CD4-positive, CD25-positive, alpha-beta regulatory T cell (primary cell): ENCODE results near the gene CASKIN2. TPM values are rescaled to one million over a fixed set of nuclear protein-coding genes. Genes with fewer than 3 reads are reported as not detected.

Experiments used
- ATAC-seq, 2 donors: fragments of 150-1000 bp; cut with Tn5 transposase; one replicate each; pipeline ENCODE4 v1.10.0; 2021; ENCODE audit warnings: low read depth in 2 of 2, moderate number of reproducible peaks in 2 of 2, moderate library complexity in 1 of 2
- DNase-seq, 3 donors: peaks; one replicate each; pipeline versions ENCODE4 v3.0.0 to v3.0.0-alpha.2; 2012 to 2022; ENCODE audit warnings: mixed read lengths in 1 of 3
- H3K27ac ChIP-seq: one replicate; pipeline ENCODE4 v1.7.0; 2013; ENCODE audit warnings: mild to moderate bottlenecking, low read length; ENCODE audit not compliant: insufficient read depth, poor library complexity, severe bottlenecking
- H3K27me3 ChIP-seq: one replicate; pipeline ENCODE4 v1.7.0; 2013; ENCODE audit warnings: low read length; ENCODE audit not compliant: control insufficient read depth, insufficient read depth
- H3K36me3 ChIP-seq: one replicate; pipeline ENCODE4 v1.7.0; 2013; ENCODE audit warnings: mild to moderate bottlenecking, low read length, moderate library complexity; ENCODE audit not compliant: control insufficient read depth, insufficient read depth
- H3K4me1 ChIP-seq: 2 replicates; pipeline ENCODE4 v1.7.0; 2013; ENCODE audit warnings: mild to moderate bottlenecking, low read length; ENCODE audit not compliant: insufficient read depth, control insufficient read depth, poor library complexity, severe bottlenecking
- H3K4me3 ChIP-seq: one replicate; pipeline ENCODE4 v1.7.0; 2013; ENCODE audit warnings: low read depth, mild to moderate bottlenecking, low read length, moderate library complexity
- H3K9me3 ChIP-seq, 2 experiments: 1 replicate in 1 of 2; 2 replicates in 1 of 2; pipeline ENCODE4 v1.7.0; 2013; ENCODE audit warnings: low read length in 2 of 2, mild to moderate bottlenecking in 1 of 2, moderate library complexity in 1 of 2; ENCODE audit not compliant: control insufficient read depth in 2 of 2
- H3K27ac Mint-ChIP-seq, 3 donors: one replicate each; pipeline ENCODE4 v1.8.0; 2020 to 2022; ENCODE audit warnings: mild to moderate bottlenecking in 3 of 3, mixed read lengths in 3 of 3, moderate library complexity in 2 of 3
- H3K27me3 Mint-ChIP-seq: one replicate; pipeline ENCODE4 v1.8.0; 2022; ENCODE audit warnings: mild to moderate bottlenecking, mixed read lengths
- H3K36me3 Mint-ChIP-seq: one replicate; pipeline ENCODE4 v1.8.0; 2020; ENCODE audit warnings: mixed read lengths
- H3K4me1 Mint-ChIP-seq, 4 donors: one replicate each; pipeline ENCODE4 v1.8.0; 2020 to 2022; ENCODE audit warnings: mixed read lengths in 4 of 4, mild to moderate bottlenecking in 1 of 4
- H3K4me3 Mint-ChIP-seq, 4 donors: one replicate each; pipeline ENCODE4 v1.8.0; 2020 to 2022; ENCODE audit warnings: mild to moderate bottlenecking in 4 of 4, mixed read lengths in 4 of 4, moderate library complexity in 3 of 4
- H3K9me3 Mint-ChIP-seq, 7 donors: one replicate each; pipeline ENCODE4 v1.8.0; 2020 to 2022; ENCODE audit warnings: mixed read lengths in 7 of 7, mild to moderate bottlenecking in 3 of 7, moderate library complexity in 2 of 7
- polyA plus RNA-seq, 4 donors: library from polyadenylated mRNA; unstranded; fragments of 300-500 nt; fragmentation: Illumina TruSeq; gene quantifications; one replicate each; pipeline ENCODE4 v1.2.3, GENCODE V29; 2021
- total RNA-seq: library from RNA; stranded (reverse); gene quantifications from one replicate; pipeline ENCODE4 v1.2.3, GENCODE V29; 2022

Gene CASKIN2
- total and polyA plus RNA-seq, 5 donors from 2014 or later, result 0.24 to 0.44 TPM; not detected in 3

GRCh38 chr17:75472119-75472518 is 43.2 kb downstream of the CASKIN2 start:
- no peak for DNase-seq
- ATAC-seq, result no peak
- H3K27ac ChIP-seq, result no peak overlapping the region
- peak overlapping the region in 1 of 3 donors; percentile 11 for H3K27ac Mint-ChIP-seq
- no peaks in the 10 kb centered on the region for H3K27me3 ChIP-seq
- H3K9me3 ChIP-seq, result no peaks in the 10 kb centered on the region
- H3K9me3 Mint-ChIP-seq, result peaks cover 0 to 1% (median 0%) of the 10 kb centered on the region in 7 donors
- H3K4me1 ChIP-seq, result no peaks in the 10 kb centered on the region
- peaks cover 34% of the 10 kb centered on the region for H3K36me3 ChIP-seq
- no peak overlapping the region for H3K4me3 Mint-ChIP-seq
- peaks cover 25% of the 10 kb centered on the region for H3K36me3 Mint-ChIP-seq
- peaks cover 4 to 10% (median 6%) of the 10 kb centered on the region in 4 donors for H3K4me1 Mint-ChIP-seq
- no peaks in the 10 kb centered on the region for H3K27me3 Mint-ChIP-seq
- H3K4me3 ChIP-seq, result no peak overlapping the region

- H3K4me3 Mint-ChIP-seq, result no peak overlapping the region
- H3K27me3 Mint-ChIP-seq, result no peaks in the 10 kb centered on the region
- Histone ChIP-seq H3K27ac (no peak overlapping the region), H3K27me3 (no peaks in the 10 kb centered on the region), H3K4me1 (no peaks in the 10 kb centered on the region), H3K4me3 (no peak overlapping the region), H3K9me3 (no peaks in the 10 kb centered on the region), H3K36me3 (peaks cover 28% of the 10 kb centered on the region)
- no peak for ATAC-seq
- peaks cover 0 to 1% (median 0%) of the 10 kb centered on the region in 7 donors for H3K9me3 Mint-ChIP-seq
- DNase-seq, result no peak
- H3K36me3 Mint-ChIP-seq, result peaks cover 18% of the 10 kb centered on the region
- H3K4me1 Mint-ChIP-seq, result peaks cover 3 to 10% (median 5%) of the 10 kb centered on the region in 4 donors
- no peak overlapping the region for H3K27ac Mint-ChIP-seq
These were observed 44.1 kb downstream of the CASKIN2 start for GRCh38 chr17:75471207-75471606.

- H3K9me3 Mint-ChIP-seq, result peaks cover 0 to 1% (median 0%) of the 10 kb centered on the region in 7 donors
These were observed 46.5 kb downstream of the CASKIN2 start for GRCh38 chr17:75468779-75469373.

GRCh38 chr17:75468291-75468754 is 47.0 kb downstream of the CASKIN2 start:
- H3K4me3 ChIP-seq, result no peak overlapping the region
- no peaks in the 10 kb centered on the region for H3K27me3 Mint-ChIP-seq
- peaks cover 8 to 20% (median 14%) of the 10 kb centered on the region in 4 donors for H3K4me1 Mint-ChIP-seq
- H3K27me3 ChIP-seq, result no peaks in the 10 kb centered on the region
- no peaks in the 10 kb centered on the region for H3K4me1 ChIP-seq
- peaks cover 0 to 1% (median 0%) of the 10 kb centered on the region in 7 donors for H3K9me3 Mint-ChIP-seq
- H3K27ac ChIP-seq, result no peak overlapping the region
- no peak overlapping the region for H3K4me3 Mint-ChIP-seq
- no peak for DNase-seq
- no peak overlapping the region for H3K27ac Mint-ChIP-seq
- no peaks in the 10 kb centered on the region for H3K9me3 ChIP-seq
- no peak for ATAC-seq
- peaks cover 25% of the 10 kb centered on the region for H3K36me3 Mint-ChIP-seq
- peaks cover 17% of the 10 kb centered on the region for H3K36me3 ChIP-seq

More at GRCh38 chr17:75468779-75469373, 46.5 kb downstream of the CASKIN2 start:
- no peak overlapping the region for H3K4me3 Mint-ChIP-seq
- Histone ChIP-seq H3K4me1 (no peaks in the 10 kb centered on the region), H3K27me3 (no peaks in the 10 kb centered on the region), H3K27ac (no peak overlapping the region), H3K4me3 (no peak overlapping the region), H3K9me3 (no peaks in the 10 kb centered on the region), H3K36me3 (peaks cover 20% of the 10 kb centered on the region)
- DNase-seq, result no peak
- ATAC-seq, result no peak
- H3K27me3 Mint-ChIP-seq, result no peaks in the 10 kb centered on the region
- no peak overlapping the region for H3K27ac Mint-ChIP-seq
- peaks cover 21% of the 10 kb centered on the region for H3K36me3 Mint-ChIP-seq
- H3K4me1 Mint-ChIP-seq, result peaks cover 6 to 15% (median 10%) of the 10 kb centered on the region in 4 donors

GRCh38 chr17:75465039-75465438 is 50.3 kb downstream of the CASKIN2 start:
- H3K36me3 Mint-ChIP-seq, result peaks cover 10% of the 10 kb centered on the region
- H3K4me1 Mint-ChIP-seq, result peaks cover 12 to 29% (median 17%) of the 10 kb centered on the region in 4 donors
- Histone ChIP-seq H3K9me3 (no peaks in the 10 kb centered on the region), H3K36me3 (no peaks in the 10 kb centered on the region), H3K27ac (no peak overlapping the region), H3K27me3 (no peaks in the 10 kb centered on the region), H3K4me3 (no peak overlapping the region), H3K4me1 (no peaks in the 10 kb centered on the region)
- H3K27me3 Mint-ChIP-seq, result no peaks in the 10 kb centered on the region
- H3K9me3 Mint-ChIP-seq, result peaks cover 0 to 1% (median 0%) of the 10 kb centered on the region in 7 donors
- no peak for ATAC-seq
- H3K4me3 Mint-ChIP-seq, result peak overlapping the region in 1 of 4 donors; percentile 19
- DNase-seq, result no peak
- H3K27ac Mint-ChIP-seq, result no peak overlapping the region

- Mint-ChIP-seq H3K27me3 (no peaks in the 10 kb centered on the region), H3K9me3 (peaks cover 0 to 1% (median 0%) of the 10 kb centered on the region in 7 donors), H3K27ac (peak overlapping the region in 2 of 3 donors; percentile 32 to 66), H3K4me3 (peak overlapping the region in 1 of 4 donors; percentile 84), H3K36me3 (peaks cover 10% of the 10 kb centered on the region), H3K4me1 (peaks cover 16 to 42% (median 24%) of the 10 kb centered on the region in 4 donors)
- Histone ChIP-seq H3K4me1 (no peaks in the 10 kb centered on the region), H3K27me3 (no peaks in the 10 kb centered on the region), H3K4me3 (no peak overlapping the region), H3K27ac (no peak overlapping the region), H3K9me3 (no peaks in the 10 kb centered on the region), H3K36me3 (no peaks in the 10 kb centered on the region)
- ATAC-seq (no peak), DNase-seq (no peak)
These were observed 51.7 kb downstream of the CASKIN2 start for GRCh38 chr17:75463603-75464002.

- peaks cover 18 to 65% (median 36%) of the 10 kb centered on the region in 4 donors for H3K4me1 Mint-ChIP-seq
These were observed 55.0 kb downstream of the CASKIN2 start for GRCh38 chr17:75460295-75460694.

More at GRCh38 chr17:75460295-75460694, 55.0 kb downstream of the CASKIN2 start:
- Histone ChIP-seq H3K4me3 (no peak overlapping the region), H3K27me3 (no peaks in the 10 kb centered on the region), H3K36me3 (no peaks in the 10 kb centered on the region), H3K27ac (no peak overlapping the region), H3K4me1 (peaks cover 17% of the 10 kb centered on the region), H3K9me3 (no peaks in the 10 kb centered on the region)
- Mint-ChIP-seq H3K4me3 (peak overlapping the region in 1 of 4 donors; percentile 69), H3K27ac (peak overlapping the region in 1 of 3 donors; percentile 18), H3K27me3 (no peaks in the 10 kb centered on the region), H3K36me3 (peaks cover 7% of the 10 kb centered on the region), H3K9me3 (no peaks in the 10 kb centered on the region)
- no peak for ATAC-seq
- no peak for DNase-seq
